ENCODE results near the gene ECE1.

GRCh38 chr1:21234779-21235178, 55.5 kb downstream of the ECE1 start:
- TF ChIP-seq, protein P1, sequence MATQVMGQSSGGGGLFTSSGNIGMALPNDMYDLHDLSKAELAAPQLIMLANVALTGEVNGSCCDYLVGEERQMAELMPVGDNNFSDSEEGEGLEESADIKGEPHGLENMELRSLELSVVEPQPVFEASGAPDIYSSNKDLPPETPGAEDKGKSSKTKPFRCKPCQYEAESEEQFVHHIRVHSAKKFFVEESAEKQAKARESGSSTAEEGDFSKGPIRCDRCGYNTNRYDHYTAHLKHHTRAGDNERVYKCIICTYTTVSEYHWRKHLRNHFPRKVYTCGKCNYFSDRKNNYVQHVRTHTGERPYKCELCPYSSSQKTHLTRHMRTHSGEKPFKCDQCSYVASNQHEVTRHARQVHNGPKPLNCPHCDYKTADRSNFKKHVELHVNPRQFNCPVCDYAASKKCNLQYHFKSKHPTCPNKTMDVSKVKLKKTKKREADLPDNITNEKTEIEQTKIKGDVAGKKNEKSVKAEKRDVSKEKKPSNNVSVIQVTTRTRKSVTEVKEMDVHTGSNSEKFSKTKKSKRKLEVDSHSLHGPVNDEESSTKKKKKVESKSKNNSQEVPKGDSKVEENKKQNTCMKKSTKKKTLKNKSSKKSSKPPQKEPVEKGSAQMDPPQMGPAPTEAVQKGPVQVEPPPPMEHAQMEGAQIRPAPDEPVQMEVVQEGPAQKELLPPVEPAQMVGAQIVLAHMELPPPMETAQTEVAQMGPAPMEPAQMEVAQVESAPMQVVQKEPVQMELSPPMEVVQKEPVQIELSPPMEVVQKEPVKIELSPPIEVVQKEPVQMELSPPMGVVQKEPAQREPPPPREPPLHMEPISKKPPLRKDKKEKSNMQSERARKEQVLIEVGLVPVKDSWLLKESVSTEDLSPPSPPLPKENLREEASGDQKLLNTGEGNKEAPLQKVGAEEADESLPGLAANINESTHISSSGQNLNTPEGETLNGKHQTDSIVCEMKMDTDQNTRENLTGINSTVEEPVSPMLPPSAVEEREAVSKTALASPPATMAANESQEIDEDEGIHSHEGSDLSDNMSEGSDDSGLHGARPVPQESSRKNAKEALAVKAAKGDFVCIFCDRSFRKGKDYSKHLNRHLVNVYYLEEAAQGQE (IDR thresholded peaks at IDR 0.05; ENCODE audit: insufficient replicate concordance, low read depth): no peak
- TF ChIP-seq CTCF (IDR thresholded peaks at IDR 0.05; ENCODE audit: insufficient read depth, low read length) (no peak), POLR2AphosphoS5 (IDR thresholded peaks at IDR 0.05; ENCODE audit: low read depth) (no peak)

All from HL-60 (cell line).